K562 (cell line): Measurements from ENCODE around the gene DLGAP1. TPM values are rescaled to one million over a fixed set of nuclear protein-coding genes. Genes with fewer than 3 reads are reported as not detected.

Experiments used
- ATAC-seq: fragments of 200-7000 bp; cut with Tn5 transposase; 3 replicates; pipeline ENCODE4 v1.9.1; 2020; ENCODE audit warnings: moderate library complexity
- BruUV-seq: library from RNA; stranded (reverse); fragments of 400-500 nt; replicated peaks from 2 replicates; lab custom pipeline; 2021; lab: Mats Ljungman, UMichigan
- CTCF ChIA-PET: fragments of 300-600 bp; formaldehyde crosslinking; extraction: SDS; loops from one replicate; lab custom pipeline; 2021; ENCODE audit warnings: low intra/inter-chr PET ratio; lab: Yijun Ruan, JAX
- POLR2A ChIA-PET: fragments of 300-600, 350-650 bp; sonication (Branson Sonifier 250); formaldehyde crosslinking; extraction: SDS; loops from one replicate; lab custom pipeline; 2021; ENCODE audit warnings: antibody characterized with exemption, inconsistent platforms; lab: Yijun Ruan, JAX
- DNase-seq, 4 experiments: peaks; one replicate each; pipeline versions ENCODE4 v3.0.0 to v3.0.0-alpha.2; 2011 to 2018; ENCODE audit warnings: low spot score in 3 of 4, mixed read lengths in 3 of 4; ENCODE audit errors: extremely low read depth in 1 of 4
- FAIRE-seq: peaks from 2 replicates; lab custom pipeline; 2011; peaks lifted over from hg19 to GRCh38; lab: Jason Lieb, UNC
- H2AFZ ChIP-seq: 2 replicates; pipeline ENCODE4 v1.6.0; 2011; ENCODE audit warnings: low read depth, low read length, control low read depth, inconsistent platforms
- H3K27ac ChIP-seq: fragments of 200-600 bp; 3 replicates; pipeline ENCODE4 v1.8.0; 2011; ENCODE audit warnings: low read depth, mild to moderate bottlenecking, control low read depth, inconsistent platforms, low read length, moderate library complexity, mixed read lengths; ENCODE audit errors: extremely low read depth
- H3K27me3 ChIP-seq, 2 experiments: fragments of 300-600 bp in 1 of 2; 2 replicates in 1 of 2; 3 replicates in 1 of 2; pipeline versions ENCODE4 v1.6.0 to v1.8.0; 2011; ENCODE audit warnings: inconsistent platforms in 2 of 2, low read length in 2 of 2, mild to moderate bottlenecking in 1 of 2, mixed read lengths in 1 of 2, moderate library complexity in 1 of 2; ENCODE audit not compliant: control insufficient read depth in 2 of 2, insufficient read depth in 2 of 2
- H3K36me3 ChIP-seq: fragments of 300-600 bp; 3 replicates; pipeline ENCODE4 v1.8.0; 2011; ENCODE audit warnings: mild to moderate bottlenecking, low read length, inconsistent platforms; ENCODE audit not compliant: control insufficient read depth, insufficient read depth
- H3K4me1 ChIP-seq, 2 experiments: fragments of 200-600 bp in 1 of 2; replicated peaks in 1 of 2; 2 replicates in 1 of 2; 3 replicates in 1 of 2; pipeline versions ENCODE4 v1.5.1 to v1.8.0; 2011; ENCODE audit warnings: inconsistent platforms in 2 of 2, low read length in 2 of 2, mild to moderate bottlenecking in 1 of 2, mixed read lengths in 1 of 2, moderate library complexity in 1 of 2; ENCODE audit not compliant: control insufficient read depth in 2 of 2, insufficient read depth in 2 of 2
- H3K4me2 ChIP-seq: 2 replicates; pipeline ENCODE4 v1.6.1; 2011; ENCODE audit warnings: low read length, control low read depth, inconsistent platforms, mixed read lengths; ENCODE audit not compliant: insufficient read depth
- H3K4me3 ChIP-seq: fragments of 200-600 bp; sonication (generic), shearing (Covaris generic); 2 replicates; pipeline ENCODE4 v1.5.1; 2016; ENCODE audit warnings: control low read depth, inconsistent platforms
- H3K79me2 ChIP-seq: fragments of 200-600 bp; 3 replicates; pipeline ENCODE4 v1.8.0; 2011; ENCODE audit warnings: low read length, inconsistent platforms; ENCODE audit not compliant: control insufficient read depth, insufficient read depth
- H3K9ac ChIP-seq, 2 experiments: 2 replicates each; pipeline versions ENCODE4 v1.6.0 to v1.6.1; 2011; ENCODE audit warnings: low read depth in 2 of 2, low read length in 2 of 2, control low read depth in 1 of 2, inconsistent platforms in 1 of 2, mild to moderate bottlenecking in 1 of 2, mixed read lengths in 1 of 2; ENCODE audit not compliant: insufficient read depth in 1 of 2
- H3K9me1 ChIP-seq: one replicate; pipeline ENCODE4 v1.6.0; 2011; ENCODE audit warnings: inconsistent platforms, mild to moderate bottlenecking, low read length, moderate library complexity; ENCODE audit not compliant: control insufficient read depth, insufficient read depth
- H3K9me3 ChIP-seq: replicated peaks from 2 replicates; pipeline ENCODE4 v1.5.1; 2011; ENCODE audit warnings: low read depth, low read length, inconsistent platforms; ENCODE audit not compliant: control insufficient read depth, insufficient read depth
- H4K20me1 ChIP-seq: replicated peaks from 2 replicates; pipeline ENCODE4 v1.6.1; 2011; ENCODE audit warnings: low read length, inconsistent platforms, mixed read lengths; ENCODE audit not compliant: control insufficient read depth, insufficient read depth
- HCFC1 ChIP-seq: IDR thresholded peaks from 2 replicates; pipeline ENCODE4 v1.6.1; 2012; ENCODE audit warnings: low read depth, low read length, improper control_type of control experiment
- KAT2B ChIP-seq: IDR thresholded peaks from one replicate; pipeline ENCODE4 v1.6.1; 2012; ENCODE audit warnings: low read depth, mild to moderate bottlenecking, control low read depth, inconsistent platforms, low read length, moderate library complexity
- KDM1A ChIP-seq, 2 experiments: fragments of 450-650 bp; IDR thresholded peaks; 2 replicates each; pipeline ENCODE4 v1.6.1; 2016; ENCODE audit warnings: mild to moderate bottlenecking in 2 of 2
- MCM3 ChIP-seq: fragments of 450-650 bp; IDR thresholded peaks from 2 replicates; pipeline ENCODE4 v1.6.1; 2016
- PHF8 ChIP-seq: fragments of 200-600 bp; sonication (generic); IDR thresholded peaks from 2 replicates; pipeline ENCODE4 v1.6.1; 2012; ENCODE audit warnings: mixed run types, mild to moderate bottlenecking, inconsistent platforms, low read length, moderate library complexity, borderline replicate concordance
- POLR2G ChIP-seq: fragments of 200-400 bp; formaldehyde crosslinking; IDR thresholded peaks from 2 replicates; pipeline ENCODE4 v1.6.1; 2017; ENCODE audit warnings: low read depth, mild to moderate bottlenecking, antibody characterized with exemption, low read length, moderate library complexity
- RNF2 ChIP-seq: sonication (generic); IDR thresholded peaks from 2 replicates; pipeline ENCODE4 v1.6.1; 2016
- SMAD3 ChIP-seq: fragments of 450-650 bp; formaldehyde crosslinking; conservative IDR thresholded peaks from 2 replicates; pipeline ENCODE4 v1.4.0; 2020; ENCODE audit warnings: mild to moderate bottlenecking
- SP2 ChIP-seq: IDR thresholded peaks from 2 replicates; pipeline ENCODE4 v1.6.1; 2011; ENCODE audit warnings: mild to moderate bottlenecking, low read depth, low read length, moderate library complexity; ENCODE audit not compliant: poor library complexity, severe bottlenecking; ENCODE audit errors: extremely low read depth
- ZNF384 ChIP-seq: IDR thresholded peaks from 2 replicates; pipeline ENCODE4 v1.6.1; 2012; ENCODE audit warnings: low read depth, low read length, improper control_type of control experiment
- ZNF431 ChIP-seq: sonication (generic); formaldehyde crosslinking; IDR thresholded peaks from 2 replicates; pipeline ENCODE4 v1.8.0; 2022; ENCODE audit warnings: mild to moderate bottlenecking, missing genetic modification reagents
- ZNF76 ChIP-seq: fragments of 250-450 bp; sonication (Bioruptor Pico); IDR thresholded peaks from 2 replicates; pipeline ENCODE4 v1.4.0; 2020; ENCODE audit warnings: mild to moderate bottlenecking, moderate library complexity, borderline replicate concordance
- WGBS: fragments of 100-300 bp; shearing (Covaris generic); methylation state at CpG from one replicate; pipeline ENCODE4 v1.1.6; 2016; ENCODE audit warnings: low coverage, mixed read lengths; ENCODE audit not compliant: insufficient coverage; ENCODE audit errors: missing lambda C conversion rate; 5-methylcytosine and 5-hydroxymethylcytosine counted together
- in situ Hi-C: fragments of 300-500 bp; cut with MboI; formaldehyde crosslinking; loops from 4 replicates; pipeline ENCODE4 v1.15.0; 2018; ENCODE audit warnings: inconsistent platforms, mixed read lengths
- intact Hi-C: fragments of 100-400 bp; cut with micrococcal nuclease; formaldehyde crosslinking; loops from 2 replicates; pipeline ENCODE4 v1.14.2; 2022
- polyA plus RNA-seq, 8 experiments: library from polyadenylated mRNA; depleted of rRNA in 4 of 8; stranded (reverse) in 5 of 8; unstranded in 3 of 8; fragments of >200 nt; fragmentation: Nextera tagmentation in 2 of 8; fragmentation: Illumina TruSeq in 1 of 8; extraction: Ambion mirVana in 2 of 8; extraction: Trizol in 1 of 8; gene quantifications; 2 replicates each; pipeline versions ENCODE4 v1.2.1 to v1.2.3, GENCODE V29; 2011 to 2014; ENCODE audit warnings: inconsistent platforms in 1 of 8, missing spikeins in 1 of 8
- total RNA-seq, 7 experiments: library from RNA; depleted of rRNA in 6 of 7; stranded (reverse); fragments of >200 nt in 6 of 7; fragmentation: Illumina TruSeq in 2 of 7; extraction: Trizol in 2 of 7; gene quantifications; 2 replicates each; pipeline versions ENCODE4 v1.2.1 to v1.2.3, GENCODE V29; 2011 to 2021; ENCODE audit warnings: low replicate concordance in 1 of 7
- TF ChIP-seq, protein P1 (sequence below), 3 experiments: IDR thresholded peaks in 2 of 3; conservative IDR thresholded peaks in 1 of 3; 2 replicates each; pipeline ENCODE4 v1.5.1; 2011 to 2012; ENCODE audit warnings: low read length in 3 of 3, mild to moderate bottlenecking in 3 of 3, control low read depth in 2 of 3, improper control_type of control experiment in 1 of 3, inconsistent platforms in 1 of 3, low read depth in 1 of 3, mixed read lengths in 1 of 3, moderate library complexity in 1 of 3; ENCODE audit not compliant: insufficient read depth in 2 of 3
- TF ChIP-seq, protein P2 (sequence below): fragments of 150-350 bp; IDR thresholded peaks from 2 replicates; pipeline ENCODE4 v1.6.1; 2014; ENCODE audit warnings: low read depth, mild to moderate bottlenecking, low read length, borderline replicate concordance
- TF ChIP-seq, protein P3 (sequence below): fragments of 450-650 bp; conservative IDR thresholded peaks from 2 replicates; pipeline ENCODE4 v1.6.1; 2016; ENCODE audit warnings: missing genetic modification characterization, low read depth, mild to moderate bottlenecking, control low read depth, missing compliant biosample characterization

DLGAP1 gene
- total and polyA plus RNA-seq, 9 of the 15 experiments (the other 6 are each of a cell fraction or from before 2014, with no cell fraction given), result 0.04 to 0.22 (median 0.08) TPM

DNA sequence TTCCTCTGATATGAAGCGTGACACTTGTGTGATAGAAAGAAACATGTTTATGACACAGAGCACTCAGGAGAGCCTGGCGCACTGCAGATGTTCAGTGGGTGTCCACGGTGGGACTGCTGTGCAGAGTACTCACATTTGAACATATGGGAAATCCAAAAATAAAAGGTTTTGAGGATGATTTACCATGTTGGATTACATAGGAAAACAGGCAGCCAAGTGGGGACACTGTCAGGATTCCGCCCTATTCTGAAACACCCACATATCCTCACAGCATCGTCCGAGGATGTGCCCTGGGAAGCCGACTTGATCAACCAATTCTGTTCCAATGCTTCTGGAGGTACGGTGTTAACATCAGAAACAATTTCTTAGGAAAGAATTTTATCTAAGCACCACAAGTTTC, 741.4 kb downstream of the DLGAP1 start:
- no peak for TF ChIP-seq ZNF384
- TF ChIP-seq PHF8, result no peak
- no peak for TF ChIP-seq SMAD3 (CRISPR knock-in tag)
- no peak for TF ChIP-seq POLR2G
- TF ChIP-seq, protein P1, sequence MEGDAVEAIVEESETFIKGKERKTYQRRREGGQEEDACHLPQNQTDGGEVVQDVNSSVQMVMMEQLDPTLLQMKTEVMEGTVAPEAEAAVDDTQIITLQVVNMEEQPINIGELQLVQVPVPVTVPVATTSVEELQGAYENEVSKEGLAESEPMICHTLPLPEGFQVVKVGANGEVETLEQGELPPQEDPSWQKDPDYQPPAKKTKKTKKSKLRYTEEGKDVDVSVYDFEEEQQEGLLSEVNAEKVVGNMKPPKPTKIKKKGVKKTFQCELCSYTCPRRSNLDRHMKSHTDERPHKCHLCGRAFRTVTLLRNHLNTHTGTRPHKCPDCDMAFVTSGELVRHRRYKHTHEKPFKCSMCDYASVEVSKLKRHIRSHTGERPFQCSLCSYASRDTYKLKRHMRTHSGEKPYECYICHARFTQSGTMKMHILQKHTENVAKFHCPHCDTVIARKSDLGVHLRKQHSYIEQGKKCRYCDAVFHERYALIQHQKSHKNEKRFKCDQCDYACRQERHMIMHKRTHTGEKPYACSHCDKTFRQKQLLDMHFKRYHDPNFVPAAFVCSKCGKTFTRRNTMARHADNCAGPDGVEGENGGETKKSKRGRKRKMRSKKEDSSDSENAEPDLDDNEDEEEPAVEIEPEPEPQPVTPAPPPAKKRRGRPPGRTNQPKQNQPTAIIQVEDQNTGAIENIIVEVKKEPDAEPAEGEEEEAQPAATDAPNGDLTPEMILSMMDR (IDR thresholded peaks at IDR 0.05 in 2 of 3, conservative IDR thresholded peaks at IDR 0.05 in 1 of 3; ENCODE audit: insufficient read depth in 2 of 3, low read depth in 1 of 3, low read length in 3 of 3), result no peak
- no peak for TF ChIP-seq KDM1A (IDR thresholded peaks at IDR 0.05)
- no peak for TF ChIP-seq RNF2
- TF ChIP-seq ZNF431, result no peak
- TF ChIP-seq HCFC1, result no peak
- TF ChIP-seq MCM3, result no peak
- no peak for TF ChIP-seq SP2
- TF ChIP-seq ZNF76, result no peak
- TF ChIP-seq KAT2B, result no peak
- TF ChIP-seq, protein P2, sequence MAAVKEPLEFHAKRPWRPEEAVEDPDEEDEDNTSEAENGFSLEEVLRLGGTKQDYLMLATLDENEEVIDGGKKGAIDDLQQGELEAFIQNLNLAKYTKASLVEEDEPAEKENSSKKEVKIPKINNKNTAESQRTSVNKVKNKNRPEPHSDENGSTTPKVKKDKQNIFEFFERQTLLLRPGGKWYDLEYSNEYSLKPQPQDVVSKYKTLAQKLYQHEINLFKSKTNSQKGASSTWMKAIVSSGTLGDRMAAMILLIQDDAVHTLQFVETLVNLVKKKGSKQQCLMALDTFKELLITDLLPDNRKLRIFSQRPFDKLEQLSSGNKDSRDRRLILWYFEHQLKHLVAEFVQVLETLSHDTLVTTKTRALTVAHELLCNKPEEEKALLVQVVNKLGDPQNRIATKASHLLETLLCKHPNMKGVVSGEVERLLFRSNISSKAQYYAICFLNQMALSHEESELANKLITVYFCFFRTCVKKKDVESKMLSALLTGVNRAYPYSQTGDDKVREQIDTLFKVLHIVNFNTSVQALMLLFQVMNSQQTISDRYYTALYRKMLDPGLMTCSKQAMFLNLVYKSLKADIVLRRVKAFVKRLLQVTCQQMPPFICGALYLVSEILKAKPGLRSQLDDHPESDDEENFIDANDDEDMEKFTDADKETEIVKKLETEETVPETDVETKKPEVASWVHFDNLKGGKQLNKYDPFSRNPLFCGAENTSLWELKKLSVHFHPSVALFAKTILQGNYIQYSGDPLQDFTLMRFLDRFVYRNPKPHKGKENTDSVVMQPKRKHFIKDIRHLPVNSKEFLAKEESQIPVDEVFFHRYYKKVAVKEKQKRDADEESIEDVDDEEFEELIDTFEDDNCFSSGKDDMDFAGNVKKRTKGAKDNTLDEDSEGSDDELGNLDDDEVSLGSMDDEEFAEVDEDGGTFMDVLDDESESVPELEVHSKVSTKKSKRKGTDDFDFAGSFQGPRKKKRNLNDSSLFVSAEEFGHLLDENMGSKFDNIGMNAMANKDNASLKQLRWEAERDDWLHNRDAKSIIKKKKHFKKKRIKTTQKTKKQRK, result no peak
- TF ChIP-seq, protein P3, sequence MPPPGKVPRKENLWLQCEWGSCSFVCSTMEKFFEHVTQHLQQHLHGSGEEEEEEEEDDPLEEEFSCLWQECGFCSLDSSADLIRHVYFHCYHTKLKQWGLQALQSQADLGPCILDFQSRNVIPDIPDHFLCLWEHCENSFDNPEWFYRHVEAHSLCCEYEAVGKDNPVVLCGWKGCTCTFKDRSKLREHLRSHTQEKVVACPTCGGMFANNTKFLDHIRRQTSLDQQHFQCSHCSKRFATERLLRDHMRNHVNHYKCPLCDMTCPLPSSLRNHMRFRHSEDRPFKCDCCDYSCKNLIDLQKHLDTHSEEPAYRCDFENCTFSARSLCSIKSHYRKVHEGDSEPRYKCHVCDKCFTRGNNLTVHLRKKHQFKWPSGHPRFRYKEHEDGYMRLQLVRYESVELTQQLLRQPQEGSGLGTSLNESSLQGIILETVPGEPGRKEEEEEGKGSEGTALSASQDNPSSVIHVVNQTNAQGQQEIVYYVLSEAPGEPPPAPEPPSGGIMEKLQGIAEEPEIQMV, result no peak
- ATAC-seq, result no peak
- ChIA-PET POLR2A (interaction anchor here (0.5 kb wide), 1 partner anchor 385 kb away, joined by 3 read pairs; no protein-coding TSS in a partner anchor), CTCF (no interaction called here)
- Histone ChIP-seq H3K36me3 (no peaks in the 10 kb centered on the region), H2AFZ (no peak overlapping the region), H3K27ac (no peak overlapping the region), H3K9me1 (no peaks in the 10 kb centered on the region), H3K9me3 (no peaks in the 10 kb centered on the region), H3K9ac (no peak overlapping the region), H3K4me2 (no peak overlapping the region), H3K79me2 (no peaks in the 10 kb centered on the region), H4K20me1 (no peaks in the 10 kb centered on the region), H3K4me3 (no peak overlapping the region), H3K27me3 (peaks cover 14 to 22% of the 10 kb centered on the region in 2 experiments), H3K4me1 (peaks cover 10 to 20% of the 10 kb centered on the region in 2 experiments; a peak in 4 of 5 replicates)
- 10% methylated on average over 8 of the region's 8 CpGs for WGBS
- no peak for DNase-seq
- in situ Hi-C loops, result no loop called here
- no peak for FAIRE-seq
- BruUV-seq, result no TSS peak
- intact Hi-C loops, result no loop called here
